GM19351 (cell line): Measurements from ENCODE around the gene DSG2.

Experiments
- ATAC-seq: cut with Tn5 transposase; IDR thresholded peaks from one replicate; pipeline ENCODE4 v1.9.1; 2021; ENCODE audit warnings: mild to moderate bottlenecking, moderate library complexity; ENCODE audit not compliant: unreplicated experiment

DSG2 gene

DNA sequence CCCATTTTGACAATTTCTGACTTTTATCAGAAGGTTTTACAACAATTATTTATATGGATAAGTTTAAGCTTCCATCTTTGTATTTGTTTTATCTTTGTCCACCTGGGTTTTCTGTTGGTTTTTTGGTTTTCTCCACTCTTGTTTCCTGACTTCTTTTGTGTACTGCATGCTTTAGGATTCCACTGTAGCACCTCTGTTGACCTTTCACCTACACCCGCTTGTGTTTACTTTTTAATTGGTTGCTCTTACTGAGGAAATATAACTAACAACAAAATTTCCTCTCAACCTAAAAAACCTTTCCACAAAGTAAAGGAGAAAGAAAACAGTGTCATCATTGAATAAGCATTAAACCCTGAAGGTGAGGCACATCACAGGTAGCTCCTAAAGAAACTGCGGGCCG is 53.9 kb downstream of the DSG2 start:
- ATAC-seq: no peak

DNA sequence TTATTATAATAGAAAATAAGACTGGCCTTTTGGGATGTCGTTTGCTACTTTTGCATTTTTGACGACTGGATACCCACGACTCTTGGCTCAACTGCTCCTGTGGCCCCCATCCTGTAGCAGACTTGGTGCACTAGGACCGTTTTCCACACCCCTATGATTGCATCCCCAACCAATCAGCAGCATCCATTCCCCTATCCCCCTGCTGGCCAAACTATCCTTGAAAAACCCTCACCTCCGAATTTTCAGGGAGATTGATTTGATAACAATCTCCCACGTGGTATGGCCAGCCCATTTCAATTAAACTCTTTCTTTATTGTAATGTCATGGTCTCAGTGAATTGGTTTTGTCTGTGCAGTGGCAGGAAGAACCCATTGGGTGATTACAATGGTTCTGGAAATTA is 55.8 kb downstream of the DSG2 start:
- no peak for ATAC-seq

DNA sequence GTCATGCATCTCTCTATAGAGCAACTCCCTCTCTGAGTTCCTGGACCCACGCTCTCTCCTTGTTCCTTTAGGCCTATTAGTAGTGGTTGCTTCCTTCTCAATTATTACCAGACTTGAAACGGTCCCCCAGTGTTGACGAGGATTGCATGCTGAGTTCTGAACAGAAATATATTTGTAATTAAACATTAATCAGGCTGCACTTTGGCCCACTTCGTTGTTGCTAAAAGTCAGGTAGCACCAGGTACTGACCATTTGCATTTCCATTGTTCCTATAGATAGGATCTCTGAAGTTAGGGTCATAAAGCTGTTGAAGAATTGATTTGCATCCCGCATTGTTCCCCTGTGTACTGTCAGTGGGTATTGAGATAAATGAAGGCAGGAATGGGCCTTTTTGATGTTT is 56.8 kb downstream of the DSG2 start:
- no peak for ATAC-seq

- peak; percentile 75 for ATAC-seq
Measured at GRCh38 chr18:31555971-31556747, 58.2 kb downstream of the DSG2 start.

GRCh38 chr18:31557446-31557845 is 59.5 kb downstream of the DSG2 start:
- no peak for ATAC-seq

DNA sequence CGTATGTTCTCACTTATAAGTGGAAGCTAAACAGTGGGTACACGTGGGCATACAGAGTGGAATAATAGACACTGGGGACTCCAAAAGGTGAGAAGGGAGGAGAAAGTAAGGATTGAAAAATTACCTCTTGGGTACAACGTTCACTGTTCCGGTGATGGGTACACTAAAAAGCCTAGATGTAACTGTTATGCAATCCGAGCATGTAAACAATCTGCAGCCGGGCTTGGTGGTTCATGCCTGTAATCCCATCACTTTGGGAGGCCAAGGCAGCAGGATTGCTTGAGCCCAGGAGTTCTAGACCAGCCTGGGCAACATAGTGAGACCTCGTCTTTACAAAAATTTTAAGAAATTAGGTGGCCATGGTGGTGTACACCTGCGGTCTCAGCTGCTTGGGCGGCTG is 60.6 kb downstream of the DSG2 start:
- no peak for ATAC-seq

DNA sequence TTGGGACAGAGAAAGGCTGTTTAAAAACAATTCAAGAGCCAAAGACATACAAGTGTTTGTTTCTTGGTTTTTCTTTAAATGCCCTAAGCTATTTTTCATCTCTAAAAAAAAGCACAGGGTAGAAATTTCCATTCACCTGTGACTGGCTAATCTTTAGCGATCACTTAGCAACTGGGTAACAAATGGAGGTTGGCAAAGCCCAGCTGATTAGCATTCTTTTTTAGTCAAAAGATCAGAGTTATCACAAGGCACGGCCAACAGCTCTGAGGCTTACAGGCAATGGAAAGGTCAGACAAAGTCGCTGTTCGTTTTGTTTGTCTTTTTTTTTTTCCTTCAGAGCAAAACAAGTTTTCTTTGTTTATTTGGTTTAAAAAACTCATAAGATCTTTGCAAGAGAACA is 64.7 kb downstream of the DSG2 start:
- ATAC-seq: no peak

GRCh38 chr18:31563778-31564177 is 65.8 kb downstream of the DSG2 start:
- no peak for ATAC-seq

GRCh38 chr18:31565345-31565744 is 67.4 kb downstream of the DSG2 start:
- no peak for ATAC-seq

GRCh38 chr18:31565782-31566512 is 68.0 kb downstream of the DSG2 start:
- ATAC-seq: no peak

GRCh38 chr18:31566576-31567306 is 68.8 kb downstream of the DSG2 start:
- ATAC-seq: no peak

DNA sequence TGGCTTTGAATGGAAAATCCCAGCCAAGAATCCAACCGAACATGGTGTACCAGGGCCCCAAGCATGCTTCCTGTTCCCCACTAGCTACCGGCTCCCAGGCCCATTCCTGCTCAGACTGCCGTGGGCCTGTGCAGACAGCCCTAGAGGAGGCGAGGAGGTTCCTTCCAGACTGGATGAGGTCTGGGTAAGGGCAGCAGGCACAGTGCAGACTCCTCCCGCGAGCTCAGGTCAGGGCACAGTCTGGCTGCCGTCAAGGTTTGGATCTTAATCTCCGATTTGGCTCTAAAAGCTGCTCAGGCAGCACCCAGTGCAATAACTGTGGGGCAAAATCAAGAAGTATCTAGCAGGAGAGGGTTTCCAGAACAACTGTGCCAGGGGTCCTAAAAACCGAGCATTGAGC is 74.4 kb downstream of the DSG2 start:
- ATAC-seq: no peak

DNA sequence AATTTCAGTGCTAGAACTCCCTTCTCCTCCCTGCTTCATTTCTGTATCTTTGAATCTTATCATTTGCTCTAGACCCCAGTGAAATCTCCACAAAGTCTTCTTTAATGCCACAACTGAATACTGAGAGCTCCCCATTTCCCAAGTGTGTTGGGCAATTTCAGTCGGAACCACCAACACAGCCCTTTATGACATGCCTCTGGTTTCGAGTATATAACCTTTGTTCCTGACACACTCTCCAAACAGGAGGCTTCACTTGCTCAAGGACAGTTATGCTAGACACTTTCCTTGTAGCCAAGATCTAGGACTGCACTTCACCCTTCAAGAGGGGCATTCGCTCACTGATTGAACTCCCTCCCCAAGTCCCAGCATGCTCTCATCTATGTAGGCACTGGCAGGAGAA is 75.1 kb downstream of the DSG2 start:
- no peak for ATAC-seq

DNA sequence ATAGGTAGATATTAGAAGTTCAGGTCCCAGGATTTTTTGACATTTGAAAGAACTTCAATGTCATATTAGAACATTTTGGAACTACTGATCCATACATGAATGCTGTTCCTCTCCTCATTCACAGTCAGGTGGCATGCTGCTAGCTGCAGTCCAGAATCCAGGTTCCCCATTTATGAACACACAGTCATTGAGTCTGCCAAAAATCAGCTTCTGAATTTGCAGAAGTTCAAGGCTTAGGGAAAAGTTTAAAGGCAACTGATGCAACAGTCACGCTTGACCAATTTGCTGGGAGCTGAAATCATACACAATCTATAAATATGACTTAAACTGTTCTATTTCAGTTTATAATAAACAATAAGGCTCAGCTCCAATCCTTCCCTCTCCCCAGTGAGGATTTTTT is 76.4 kb downstream of the DSG2 start:
- ATAC-seq: no peak

DNA sequence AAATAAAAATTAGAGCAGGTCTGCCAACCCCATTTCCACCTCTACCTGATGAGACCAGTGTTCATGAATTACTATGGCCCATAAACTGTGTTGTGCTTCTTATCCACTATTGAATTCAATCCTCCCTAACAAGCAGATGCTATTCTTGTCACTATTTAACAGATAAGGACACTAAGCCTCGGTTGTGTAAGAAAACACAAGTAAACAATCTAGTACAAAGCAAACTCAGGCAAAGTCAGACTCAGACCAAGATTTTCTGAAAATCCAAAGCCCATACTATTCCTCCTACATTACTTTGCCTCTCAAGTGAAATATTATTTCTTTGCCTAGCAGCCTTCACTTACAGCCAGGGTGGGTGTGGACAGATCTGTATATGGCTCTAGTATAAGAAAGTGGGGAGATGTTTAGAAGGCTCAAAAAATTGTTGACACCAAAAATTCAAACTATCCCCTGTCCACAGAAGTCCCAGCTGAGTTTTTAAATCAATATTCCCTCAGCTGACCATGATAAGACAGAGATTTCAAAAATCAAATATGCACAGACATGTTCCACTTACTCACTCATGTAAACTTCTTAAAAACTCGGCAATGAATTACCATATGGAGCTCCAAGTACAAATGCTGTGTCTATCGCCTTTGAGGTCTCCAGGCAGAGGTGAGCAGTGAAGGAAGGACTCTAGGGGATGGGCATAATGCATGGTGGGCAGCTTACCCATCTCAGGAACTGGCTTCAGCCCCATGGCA is 77.7 kb downstream of the DSG2 start:
- ATAC-seq: no peak

DNA sequence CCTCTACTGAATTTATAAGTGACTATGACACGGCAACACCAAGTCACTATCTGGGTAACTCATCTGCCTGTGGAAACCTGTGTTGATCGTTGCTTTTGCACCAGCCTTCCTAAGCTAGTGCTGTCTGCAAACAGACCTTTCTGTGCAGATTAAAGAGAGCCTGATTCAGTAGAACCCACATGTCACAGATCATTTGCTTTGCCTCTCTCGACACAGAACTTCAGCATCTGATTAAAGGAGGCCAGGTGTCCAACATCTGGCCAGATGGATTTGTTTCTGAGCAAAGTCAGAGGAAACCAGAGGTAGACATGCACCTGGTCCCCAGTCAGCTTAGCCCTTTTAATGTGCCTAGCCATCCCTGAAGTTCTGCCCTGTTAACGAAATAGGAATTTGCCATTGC is 78.7 kb downstream of the DSG2 start:
- peak; percentile 56 for ATAC-seq

DNA sequence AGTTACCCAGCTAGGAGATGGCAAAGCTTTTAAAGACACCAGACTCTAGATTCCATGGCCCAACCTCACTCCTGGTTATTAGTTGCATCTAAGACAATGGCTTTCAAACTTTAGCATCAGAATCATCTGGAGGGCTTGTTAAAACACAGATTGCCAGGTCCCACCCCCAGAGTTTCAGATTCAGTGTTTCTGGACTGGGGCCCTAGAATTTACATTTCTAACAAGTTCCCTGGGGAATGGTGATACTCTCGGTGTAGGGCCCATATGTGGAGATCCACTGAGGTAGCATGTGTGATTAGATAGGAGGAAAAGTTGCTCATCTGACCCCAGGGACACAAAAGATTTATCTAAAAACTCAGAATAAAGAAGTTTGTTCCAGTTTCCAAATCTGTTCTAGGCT is 79.2 kb downstream of the DSG2 start:
- ATAC-seq: peak; percentile 28

GRCh38 chr18:31578126-31578525 is 80.1 kb downstream of the DSG2 start:
- ATAC-seq: no peak

DNA sequence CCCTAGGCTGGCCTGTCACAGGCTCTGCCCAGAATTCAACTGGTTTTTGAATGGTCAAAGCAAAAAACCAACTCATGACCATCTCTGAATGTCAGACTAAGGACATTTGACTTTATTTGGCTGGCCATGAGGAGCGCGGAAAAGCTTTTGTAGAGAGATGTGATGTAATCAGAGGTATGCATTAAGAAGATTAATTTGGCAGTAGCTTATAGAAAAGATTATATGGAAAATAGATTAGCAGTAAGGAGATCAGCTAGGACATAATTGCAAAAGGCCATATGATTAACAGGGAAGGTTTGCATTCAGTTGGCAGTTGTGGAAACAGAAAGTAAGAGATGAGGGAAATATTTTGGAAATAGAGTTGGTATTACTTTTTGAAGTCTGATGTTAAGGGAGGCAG is 81.4 kb downstream of the DSG2 start:
- ATAC-seq: no peak

DNA sequence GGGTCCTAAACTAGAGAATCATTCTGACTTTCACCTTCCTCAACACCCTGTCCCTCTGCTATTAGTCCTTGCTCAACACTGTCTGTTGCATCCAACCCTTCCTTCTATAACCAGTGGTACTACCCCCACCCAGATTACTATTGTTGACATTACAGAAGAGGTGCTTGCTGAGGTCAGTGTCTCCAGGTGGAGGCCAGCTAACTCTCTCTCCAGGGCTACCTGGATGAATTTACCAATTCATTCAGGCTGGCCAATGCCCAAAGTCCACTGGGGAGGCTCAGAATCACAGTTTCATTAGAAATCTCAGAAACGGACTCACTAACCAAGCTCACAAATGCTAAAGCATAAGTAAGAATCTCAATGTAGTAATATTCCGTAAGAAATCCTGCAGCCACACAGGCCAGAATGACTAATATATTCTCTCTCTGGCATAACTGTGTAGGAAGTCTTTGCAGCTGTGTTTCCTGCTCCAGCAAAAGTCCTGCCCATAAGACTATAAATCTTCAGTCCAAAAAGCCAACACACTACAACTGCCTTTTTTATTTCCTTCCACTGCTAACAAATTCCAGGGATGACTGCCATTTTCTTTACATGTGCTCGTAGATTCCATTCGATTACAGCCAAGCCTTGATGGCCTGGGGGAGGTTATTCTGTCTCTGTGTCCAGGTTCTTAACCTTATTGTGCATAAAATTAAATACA is 83.7 kb downstream of the DSG2 start:
- no peak for ATAC-seq
